ENCODE results near the gene CCR7.
"Not testable (repeated sequence)": the region's sequence is repeated elsewhere in the genome, so short reads cannot be mapped to it uniquely, and the experiment has no call there.

Gene CCR7

DNA sequence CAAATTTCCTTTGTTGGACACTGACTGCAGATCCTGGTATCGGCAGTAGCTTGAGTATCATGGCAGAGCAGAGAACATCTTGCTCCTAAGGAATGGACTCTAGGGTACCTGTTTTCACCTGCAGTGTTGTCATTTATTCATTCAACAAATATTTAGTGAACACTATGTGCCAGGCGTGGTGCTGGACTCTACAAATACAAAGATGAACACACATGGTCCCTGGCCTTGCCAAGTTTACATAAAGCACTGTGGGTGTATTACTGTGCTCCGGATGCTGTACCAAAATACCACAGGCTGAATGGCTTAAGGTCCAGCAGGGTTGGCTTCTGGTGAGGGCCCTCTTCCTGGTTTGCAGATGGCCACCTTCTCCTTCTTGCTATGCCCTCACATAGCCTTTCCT is 14.2 kb upstream of the CCR7 start:
- no peak for DNase-seq (ENCODE audit: low read depth)
- no peak overlapping the region for H3K4me3 ChIP-seq (ENCODE audit: control insufficient read depth, low read depth, low read length)
- TF ChIP-seq, protein P1, sequence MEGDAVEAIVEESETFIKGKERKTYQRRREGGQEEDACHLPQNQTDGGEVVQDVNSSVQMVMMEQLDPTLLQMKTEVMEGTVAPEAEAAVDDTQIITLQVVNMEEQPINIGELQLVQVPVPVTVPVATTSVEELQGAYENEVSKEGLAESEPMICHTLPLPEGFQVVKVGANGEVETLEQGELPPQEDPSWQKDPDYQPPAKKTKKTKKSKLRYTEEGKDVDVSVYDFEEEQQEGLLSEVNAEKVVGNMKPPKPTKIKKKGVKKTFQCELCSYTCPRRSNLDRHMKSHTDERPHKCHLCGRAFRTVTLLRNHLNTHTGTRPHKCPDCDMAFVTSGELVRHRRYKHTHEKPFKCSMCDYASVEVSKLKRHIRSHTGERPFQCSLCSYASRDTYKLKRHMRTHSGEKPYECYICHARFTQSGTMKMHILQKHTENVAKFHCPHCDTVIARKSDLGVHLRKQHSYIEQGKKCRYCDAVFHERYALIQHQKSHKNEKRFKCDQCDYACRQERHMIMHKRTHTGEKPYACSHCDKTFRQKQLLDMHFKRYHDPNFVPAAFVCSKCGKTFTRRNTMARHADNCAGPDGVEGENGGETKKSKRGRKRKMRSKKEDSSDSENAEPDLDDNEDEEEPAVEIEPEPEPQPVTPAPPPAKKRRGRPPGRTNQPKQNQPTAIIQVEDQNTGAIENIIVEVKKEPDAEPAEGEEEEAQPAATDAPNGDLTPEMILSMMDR (conservative IDR thresholded peaks at IDR 0.05; ENCODE audit: control insufficient read depth, insufficient read depth, low read depth, low read length) = no peak

DNA sequence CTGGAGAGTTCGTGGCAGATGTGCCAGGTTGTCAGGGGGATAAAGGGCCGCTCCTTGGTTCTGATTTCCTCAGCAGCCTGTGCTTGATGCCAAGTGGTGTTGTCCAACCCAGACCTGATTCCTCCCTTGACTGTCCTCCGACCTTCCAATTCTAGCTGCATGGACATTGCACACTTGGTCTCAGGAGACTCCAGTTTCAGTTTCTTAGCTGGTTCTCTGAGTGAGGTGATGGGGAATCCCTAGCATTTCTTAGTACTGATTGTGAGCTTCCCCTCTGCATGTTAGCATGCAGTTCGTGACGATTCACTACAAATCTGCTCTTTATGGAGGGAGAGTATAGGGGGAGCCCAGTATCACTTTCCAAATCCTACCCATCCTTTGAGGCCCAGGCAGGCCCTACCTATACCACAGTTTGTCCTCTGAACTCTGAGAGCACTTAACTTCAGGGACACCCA is 12.4 kb upstream of the CCR7 start:
- TF ChIP-seq, protein P1 (conservative IDR thresholded peaks at IDR 0.05; ENCODE audit: control insufficient read depth, insufficient read depth, low read depth, low read length) = no peak
- DNase-seq (ENCODE audit: low read depth) = no peak
- H3K4me3 ChIP-seq (ENCODE audit: control insufficient read depth, low read depth, low read length) = no peak overlapping the region

DNA sequence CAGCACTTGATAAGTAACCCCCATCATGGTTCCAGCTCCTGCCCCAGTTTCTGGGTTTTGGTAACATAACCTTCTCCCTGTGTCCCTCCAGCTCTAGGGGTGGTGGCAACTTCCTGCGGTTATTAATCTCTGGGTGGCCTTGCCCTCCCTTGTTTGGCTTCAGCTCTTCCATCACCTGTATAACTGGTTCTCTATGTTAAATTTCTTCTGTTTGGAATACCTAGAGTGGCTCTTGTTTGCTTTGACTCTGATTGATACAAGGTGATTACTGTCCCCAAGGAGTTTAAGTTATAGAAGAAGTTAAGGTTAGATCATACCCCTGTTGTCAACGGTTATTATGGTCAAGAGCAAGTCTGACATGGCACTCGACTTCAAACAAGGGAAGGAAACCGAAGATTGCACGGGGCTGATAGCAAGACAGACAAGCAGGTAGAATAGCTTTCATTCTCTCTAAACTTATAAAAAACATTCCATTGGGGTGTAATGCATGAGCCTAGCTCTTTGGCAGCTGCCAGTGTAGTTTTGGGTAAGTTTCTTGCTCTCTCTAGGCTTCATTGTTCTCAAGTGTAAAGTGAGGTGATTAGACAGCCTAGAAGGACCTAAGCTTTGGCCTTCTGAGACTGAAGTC is 11.0 kb upstream of the CCR7 start:
- no peak overlapping the region for H3K4me3 ChIP-seq (ENCODE audit: control insufficient read depth, low read depth, low read length)
- no peak for DNase-seq (ENCODE audit: low read depth)
- TF ChIP-seq, protein P1 (conservative IDR thresholded peaks at IDR 0.05; ENCODE audit: control insufficient read depth, insufficient read depth, low read depth, low read length) = no peak

DNA sequence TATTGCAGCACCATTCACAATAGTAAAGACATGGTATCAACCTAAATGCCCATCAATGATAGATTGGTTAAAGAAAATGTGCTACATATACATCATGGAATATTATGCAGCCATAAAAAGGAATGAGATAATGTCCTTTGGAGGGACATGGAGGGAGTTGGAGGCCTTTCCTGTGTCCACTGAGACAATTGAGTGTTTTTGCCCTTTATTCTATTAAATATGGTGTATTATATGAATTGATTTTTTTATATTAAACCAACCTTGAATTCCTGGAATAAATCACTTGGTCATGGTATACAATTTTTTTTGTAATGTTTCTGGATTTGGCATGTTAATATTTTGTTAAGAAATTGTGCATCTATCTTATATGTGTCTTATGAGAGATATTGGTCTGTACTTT is 9.0 kb upstream of the CCR7 start:
- no peak overlapping the region for H3K4me3 ChIP-seq (ENCODE audit: control insufficient read depth, low read depth, low read length)
- DNase-seq (ENCODE audit: low read depth) = no peak
- TF ChIP-seq, protein P1 (conservative IDR thresholded peaks at IDR 0.05; ENCODE audit: control insufficient read depth, insufficient read depth, low read depth, low read length) = no peak

DNA sequence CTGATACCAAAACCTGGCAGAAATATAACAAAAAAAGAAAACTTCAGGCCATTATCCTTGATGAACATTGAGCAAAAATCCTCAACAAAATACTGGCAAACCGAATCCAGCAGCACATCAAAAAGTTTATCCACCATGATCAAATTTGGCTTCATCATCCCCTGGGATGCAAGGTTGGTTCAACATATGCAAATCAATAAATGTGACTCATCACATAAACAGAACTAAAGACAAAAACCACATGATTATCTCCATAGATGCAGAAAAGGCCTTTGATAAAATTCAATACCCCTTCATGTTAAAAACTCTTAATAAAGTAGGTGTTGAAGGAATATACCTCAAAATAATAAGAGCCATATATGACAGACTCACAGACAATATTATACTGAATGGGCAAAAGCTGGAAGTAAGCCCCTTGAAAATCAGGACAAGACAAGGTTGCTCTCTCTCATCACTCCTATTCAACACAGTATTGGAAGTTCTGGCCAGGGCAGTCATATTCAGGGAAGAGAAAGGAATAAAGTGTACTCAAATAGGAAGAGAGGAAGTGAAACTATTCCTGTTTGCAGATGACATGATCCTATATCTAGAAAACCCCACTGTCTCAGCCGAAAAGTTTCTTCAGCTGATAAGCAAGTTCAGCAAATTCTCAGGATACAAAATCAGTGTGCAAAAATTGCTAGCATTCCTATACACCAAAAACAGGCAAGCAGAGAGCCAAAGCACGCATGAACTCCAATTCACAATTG is 7.1 kb upstream of the CCR7 start:
- H3K4me3 ChIP-seq (ENCODE audit: control insufficient read depth, low read depth, low read length); DNase-seq (ENCODE audit: low read depth): not testable (repeated sequence)

DNA sequence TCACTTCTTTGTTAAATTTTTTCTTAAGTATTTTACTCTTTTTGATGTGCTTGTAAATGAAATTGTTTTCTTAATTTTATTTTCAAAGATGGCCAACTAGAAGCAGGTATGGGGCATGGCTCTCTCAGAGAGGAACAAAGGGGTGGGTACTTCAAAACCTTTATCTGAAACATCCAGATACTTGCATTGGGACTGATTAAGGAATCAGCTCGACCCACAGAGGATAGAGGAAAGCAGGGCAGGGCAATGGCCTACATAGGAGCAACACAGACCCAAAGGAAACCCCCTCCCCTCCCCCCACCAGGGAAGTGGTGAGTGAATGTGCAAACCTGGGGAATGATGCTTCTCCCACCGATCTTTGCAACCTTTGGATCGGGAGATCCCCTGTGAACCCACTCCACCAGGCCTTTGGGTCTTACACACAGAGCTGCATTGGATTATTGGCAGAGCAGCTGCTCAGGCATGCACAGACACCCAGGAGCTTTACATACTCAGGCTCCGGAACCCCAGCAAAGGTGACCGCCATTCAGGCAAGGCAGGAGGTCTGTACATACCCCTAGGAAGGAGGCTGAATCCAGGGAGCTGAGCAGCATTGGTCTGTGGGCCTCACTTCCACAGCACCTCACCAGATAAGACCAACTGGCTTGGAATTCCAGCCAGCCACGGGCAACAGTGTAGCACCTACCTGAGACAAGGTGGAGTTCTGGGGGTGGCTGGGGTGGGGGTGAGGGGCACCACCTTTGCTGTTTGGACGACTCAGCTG is 3.0 kb upstream of the CCR7 start:
- no peak overlapping the region for H3K4me3 ChIP-seq (ENCODE audit: control insufficient read depth, low read depth, low read length)
- no peak for DNase-seq (ENCODE audit: low read depth)
- TF ChIP-seq, protein P1 (conservative IDR thresholded peaks at IDR 0.05; ENCODE audit: control insufficient read depth, insufficient read depth, low read depth, low read length) = no peak

DNA sequence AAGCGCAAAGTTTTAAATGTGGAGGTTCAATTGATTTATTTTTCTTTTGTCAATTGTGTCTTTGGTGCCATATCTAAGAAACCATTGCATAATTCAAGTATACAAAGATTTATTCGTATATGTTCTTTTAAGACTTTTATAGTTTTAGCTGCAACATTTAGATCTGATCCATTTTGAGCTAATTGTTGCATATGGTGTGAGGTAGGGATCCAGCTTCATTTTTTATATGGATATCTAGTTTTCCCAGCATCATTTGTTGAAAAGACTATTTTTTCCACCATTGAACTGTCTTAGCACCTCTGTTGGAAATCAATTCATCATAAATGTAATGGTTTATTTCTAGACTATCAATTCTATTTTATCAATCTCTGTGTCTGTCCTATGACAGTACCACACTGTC is 2.1 kb upstream of the CCR7 start:
- H3K4me3 ChIP-seq (ENCODE audit: control insufficient read depth, low read depth, low read length) = no peak overlapping the region
- TF ChIP-seq, protein P1 (conservative IDR thresholded peaks at IDR 0.05; ENCODE audit: control insufficient read depth, insufficient read depth, low read depth, low read length) = no peak
- DNase-seq (ENCODE audit: low read depth) = no peak
